C4-2B (cell line): ENCODE results near the gene EEPD1.
"Not testable (repeated sequence)": the region's sequence is repeated elsewhere in the genome, so short reads cannot be mapped to it uniquely, and the experiment has no call there.

Experiments used
- H3K27ac ChIP-seq: fragments of 450-650 bp; 2 replicates; pipeline ENCODE4 v1.5.1; 2017
- CTCF ChIP-seq: fragments of 450-650 bp; conservative IDR thresholded peaks from 2 replicates; pipeline ENCODE4 v1.5.1; 2017; ENCODE audit warnings: mild to moderate bottlenecking
- ZFX ChIP-seq: fragments of 450-650 bp; IDR thresholded peaks from 2 replicates; pipeline ENCODE4 v1.6.1; 2017

Gene EEPD1

GRCh38 chr7:36145686-36146085 is 7.4 kb upstream of the EEPD1 start:
- no peak overlapping the region for H3K27ac ChIP-seq
- TF ChIP-seq ZFX (no peak), CTCF (no peak)

GRCh38 chr7:36147361-36147760 is 5.7 kb upstream of the EEPD1 start:
- no peak overlapping the region for H3K27ac ChIP-seq
- TF ChIP-seq CTCF: no peak
- no peak for TF ChIP-seq ZFX

GRCh38 chr7:36148422-36149065 is 4.5 kb upstream of the EEPD1 start:
- H3K27ac ChIP-seq: no peak overlapping the region
- TF ChIP-seq CTCF (no peak), ZFX (no peak)

GRCh38 chr7:36149240-36149639 is 3.8 kb upstream of the EEPD1 start:
- not testable (repeated sequence) for H3K27ac ChIP-seq

- TF ChIP-seq CTCF (no peak), ZFX (no peak)
These were observed 3.2 kb upstream of the EEPD1 start for GRCh38 chr7:36149694-36150452.

GRCh38 chr7:36151921-36152755 is 916 bp upstream of the EEPD1 start:
- TF ChIP-seq CTCF (no peak), ZFX (no peak)
- peak overlapping the region; percentile 87 for H3K27ac ChIP-seq

More at GRCh38 chr7:36149694-36150452, 3.2 kb upstream of the EEPD1 start:
- no peak overlapping the region for H3K27ac ChIP-seq

GRCh38 chr7:36153571-36154097 is 580 bp downstream of the EEPD1 start:
- peak overlapping the region; percentile 87 for H3K27ac ChIP-seq
- TF ChIP-seq CTCF (no peak), ZFX (peak; percentile 34)
